ENCODE measurements around the gene ATG9A.
"Not testable (repeated sequence)": the region's sequence is repeated elsewhere in the genome, so short reads cannot be mapped to it uniquely, and the experiment has no call there.

Gene ATG9A

GRCh38 chr2:219204425-219205164 lies 24.8 kb downstream of the ATG9A start:
- DNase-seq = no peak

GRCh38 chr2:219201331-219201730 lies 28.1 kb downstream of the ATG9A start:
- DNase-seq = not testable (repeated sequence)

GRCh38 chr2:219200502-219201326 lies 28.7 kb downstream of the ATG9A start:
- DNase-seq = not testable (repeated sequence)

- no peak for DNase-seq
These were observed 29.8 kb downstream of the ATG9A start for GRCh38 chr2:219199470-219200211.

GRCh38 chr2:219198974-219199373 lies 30.5 kb downstream of the ATG9A start:
- DNase-seq = no peak

- no peak for DNase-seq
These were observed 32.0 kb downstream of the ATG9A start for GRCh38 chr2:219197388-219197787.

GRCh38 chr2:219186754-219187456 lies 42.5 kb downstream of the ATG9A start:
- DNase-seq = no peak

GRCh38 chr2:219184121-219184520 lies 45.3 kb downstream of the ATG9A start:
- DNase-seq = no peak

GRCh38 chr2:219183151-219183772 lies 46.2 kb downstream of the ATG9A start:
- no peak for DNase-seq

- no peak for DNase-seq
These were observed 46.9 kb downstream of the ATG9A start for GRCh38 chr2:219182331-219183150.

GRCh38 chr2:219181531-219181930 lies 47.9 kb downstream of the ATG9A start:
- DNase-seq = no peak

GRCh38 chr2:219180961-219181360 lies 48.5 kb downstream of the ATG9A start:
- DNase-seq = no peak

- DNase-seq = no peak
These were observed 49.6 kb downstream of the ATG9A start for GRCh38 chr2:219179601-219180465.

- DNase-seq = peak; percentile 40
These were observed 50.9 kb downstream of the ATG9A start for GRCh38 chr2:219178377-219179175.

- peak; percentile 90 for DNase-seq
These were observed 51.7 kb downstream of the ATG9A start, which contains the start of gene RETREG2 for GRCh38 chr2:219177552-219178376. Gene RETREG2 (plus strand): TSS chr2:219178275. CDS start chr2:219178353, 78 bp downstream.

GRCh38 chr2:219176818-219177551 lies 52.5 kb downstream of the ATG9A start, which contains the start of gene CNPPD1:
Gene CNPPD1 (minus strand): TSS chr2:219176925. CDS start chr2:219176828, 97 bp downstream.
- peak; percentile 86 for DNase-seq

Data from RPMI8226 (cell line).